WI38 (cell line): ENCODE results near the gene BMPER.

Experiments used
- H3K4me3 ChIP-seq: 2 replicates; pipeline ENCODE4 v1.5.1; 2011; ENCODE audit warnings: low read depth, mild to moderate bottlenecking, control low read depth, low read length
- CTCF ChIP-seq: IDR thresholded peaks from 2 replicates; pipeline ENCODE4 v1.5.1; 2012; ENCODE audit warnings: low read depth, mild to moderate bottlenecking, control low read depth, low read length

Gene BMPER

GRCh38 chr7:33968591-33968990 lies 63.3 kb downstream of the BMPER start:
- no peak for TF ChIP-seq CTCF
- no peak overlapping the region for H3K4me3 ChIP-seq

GRCh38 chr7:33970536-33970935 lies 65.2 kb downstream of the BMPER start:
- no peak for TF ChIP-seq CTCF
- no peak overlapping the region for H3K4me3 ChIP-seq

- TF ChIP-seq CTCF = no peak
- H3K4me3 ChIP-seq = no peak overlapping the region
Measured at GRCh38 chr7:33971106-33971505, 65.8 kb downstream of the BMPER start.

GRCh38 chr7:33973231-33974015 lies 68.1 kb downstream of the BMPER start:
- no peak for TF ChIP-seq CTCF
- H3K4me3 ChIP-seq = no peak overlapping the region

GRCh38 chr7:33979300-33979806 lies 74.0 kb downstream of the BMPER start:
- TF ChIP-seq CTCF = no peak
- no peak overlapping the region for H3K4me3 ChIP-seq

GRCh38 chr7:33979807-33980355 lies 74.5 kb downstream of the BMPER start:
- no peak overlapping the region for H3K4me3 ChIP-seq
- TF ChIP-seq CTCF = no peak

- TF ChIP-seq CTCF = no peak
- H3K4me3 ChIP-seq = no peak overlapping the region
Measured at GRCh38 chr7:33981226-33981625, 75.9 kb downstream of the BMPER start.
